ENCODE measurements around the gene PROX1. TPM values are rescaled to one million over a fixed set of nuclear protein-coding genes. Genes with fewer than 3 reads are reported as not detected.

Gene PROX1
- total and polyA plus RNA-seq, 2 of the 8 experiments (the other 6 are each of a cell fraction or from before 2014, with no cell fraction given): 0.30 to 2.0 TPM

DNA sequence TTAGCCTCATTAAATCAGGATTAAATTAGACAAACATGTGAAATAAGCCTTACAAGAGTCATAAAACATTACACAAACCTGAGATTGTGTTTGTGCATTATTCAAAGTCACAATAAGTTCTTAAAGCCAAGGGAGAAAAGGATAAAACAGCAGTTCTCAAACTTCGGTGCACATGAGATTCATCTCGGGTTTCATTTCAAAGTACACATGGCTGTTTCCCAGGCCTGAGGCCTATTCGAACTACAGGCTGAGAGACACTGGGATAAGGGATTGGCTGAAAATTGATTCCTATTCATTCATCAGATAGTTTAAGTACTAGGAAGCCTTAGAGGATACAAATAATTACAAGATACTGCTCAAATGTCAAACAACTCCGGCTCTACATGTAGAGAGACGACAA, 35.9 kb upstream of the PROX1 start:
- Histone ChIP-seq H2AK5ac (ENCODE audit: low read depth, low read length) (no peak overlapping the region), H3K4me1 (replicated peaks in 1 of 4; ENCODE audit: control insufficient read depth in 3 of 4, insufficient read depth in 4 of 4, low read length in 3 of 4) (peaks cover 0 to 6% (median 3%) of the 10 kb centered on the region in 4 experiments; a peak in 1 of 7 replicates), H3K9ac (replicated peaks in 1 of 4; ENCODE audit: extremely low read depth in 1 of 4, low read depth in 3 of 4, low read length in 3 of 4) (no peak overlapping the region), H3K27ac (ENCODE audit: low read depth, low read length) (no peak overlapping the region), H3K36me3 (ENCODE audit: control insufficient read depth in 2 of 4, insufficient read depth in 4 of 4, low read length in 3 of 4) (no peaks in the 10 kb centered on the region), H3K56ac (replicated peaks; ENCODE audit: insufficient read length, low read depth, low read length) (no peak overlapping the region), H3K79me1 (ENCODE audit: low read depth, low read length) (no peaks in the 10 kb centered on the region), H2AFZ (ENCODE audit: low read length) (no peak overlapping the region), H2BK20ac (ENCODE audit: low read length) (no peak overlapping the region), H3K4me3 (ENCODE audit: extremely low read depth in 1 of 4, insufficient read depth in 2 of 4, low read depth in 3 of 4, low read length in 4 of 4) (no peak overlapping the region), H3K23ac (ENCODE audit: insufficient read length) (no peak overlapping the region), H3K27me3 (replicated peaks in 1 of 4; ENCODE audit: control insufficient read depth in 3 of 4, extremely low read depth in 1 of 4, insufficient read depth in 3 of 4, low read length in 3 of 4) (no peaks in the 10 kb centered on the region), H2BK15ac (ENCODE audit: low read length) (no peak overlapping the region), H2BK12ac (ENCODE audit: low read depth, low read length) (no peak overlapping the region), H3K4ac (replicated peaks; ENCODE audit: insufficient read length, low read depth, low read length) (no peak overlapping the region), H3K18ac (ENCODE audit: extremely low read depth, low read length) (no peak overlapping the region), H3K9me3 (ENCODE audit: insufficient read depth in 2 of 2, low read depth in 1 of 2, low read length in 1 of 2) (no peaks in the 10 kb centered on the region), H3K4me2 (ENCODE audit: insufficient read depth in 1 of 2, low read depth in 2 of 2, low read length in 2 of 2) (no peak overlapping the region), H3K23me2 (ENCODE audit: low read depth, low read length) (no peaks in the 10 kb centered on the region), H3K14ac (ENCODE audit: insufficient read length) (no peak overlapping the region), H4K8ac (ENCODE audit: extremely low read depth, insufficient read depth, low read length) (no peak overlapping the region), H2BK120ac (replicated peaks; ENCODE audit: low read depth, low read length) (no peak overlapping the region), H4K20me1 (replicated peaks in 1 of 2; ENCODE audit: control insufficient read depth in 1 of 2, insufficient read depth in 2 of 2, low read length in 2 of 2) (no peaks in the 10 kb centered on the region), H4K91ac (replicated peaks; ENCODE audit: insufficient read length, low read length) (no peak overlapping the region), H3K79me2 (ENCODE audit: control insufficient read depth in 1 of 2, insufficient read depth in 2 of 2, low read length in 2 of 2) (no peaks in the 10 kb centered on the region), H4K5ac (ENCODE audit: insufficient read length, low read depth, low read length) (no peak overlapping the region), H2BK5ac (ENCODE audit: low read depth, low read length) (no peak overlapping the region)
- FAIRE-seq (no peak), DNase-seq (ENCODE audit: low read depth in 1 of 2, low spot score in 2 of 2) (no peak)
- no peak for TF ChIP-seq HDAC6 (IDR thresholded peaks at IDR 0.05; ENCODE audit: low read depth, low read length)
- no peak for TF ChIP-seq SP4 (IDR thresholded peaks at IDR 0.05; ENCODE audit: low read length)
- TF ChIP-seq RNF2 (IDR thresholded peaks at IDR 0.05; ENCODE audit: borderline replicate concordance, low read depth, low read length, missing control alignments, poor library complexity, severe bottlenecking): no peak
- TF ChIP-seq NRF1 (IDR thresholded peaks at IDR 0.05; ENCODE audit: low read depth, low read length): no peak
- TF ChIP-seq PHF8 (conservative IDR thresholded peaks at IDR 0.05; ENCODE audit: low read depth, low read length): no peak
- TF ChIP-seq GABPA (IDR thresholded peaks at IDR 0.05; ENCODE audit: borderline replicate concordance, insufficient read depth, low read length): no peak
- TF ChIP-seq FOSL1 (IDR thresholded peaks at IDR 0.05; ENCODE audit: insufficient read depth, low read depth, low read length): no peak
- no peak for TF ChIP-seq KDM5A (IDR thresholded peaks at IDR 0.05; ENCODE audit: low read length)
- TF ChIP-seq KDM1A (IDR thresholded peaks at IDR 0.05; ENCODE audit: borderline replicate concordance, low read length): no peak
- WGBS, 2 experiments (ENCODE audit: extremely low coverage in 1 of 2, insufficient coverage in 1 of 2, insufficient read length in 1 of 2, insufficient replicate concordance in 2 of 2, low coverage in 1 of 2, low lambda C conversion rate in 2 of 2, missing lambda C conversion rate in 1 of 2): 84% methylated on average over 5 of the region's 5 CpGs; no CpG with 5 or more reads in 1 of the 2 experiments
- POLR2A ChIA-PET (ENCODE audit: partially characterized antibody): no interaction called here
- CTCF ChIA-PET (ENCODE audit: partially characterized antibody): interaction anchor here (1.3 kb wide), 1 partner anchor 24 kb away, joined by 4 read pairs; no protein-coding TSS in a partner anchor
